Natural killer cell (primary cell): Measurements from ENCODE around the gene MYCN. TPM values are rescaled to one million over a fixed set of nuclear protein-coding genes. Genes with fewer than 3 reads are reported as not detected.

Experiments used
- ATAC-seq, 3 donors: fragments of 150-1000 bp in 2 of 3; fragments of 200-7000 bp in 1 of 3; cut with Tn5 transposase; 1 replicate in 1 of 3; 2 replicates in 2 of 3; pipeline ENCODE4 v1.10.0; 2021; ENCODE audit warnings: mild to moderate bottlenecking in 2 of 3, moderate library complexity in 2 of 3
- DNase-seq, 2 donors: peaks; one replicate each; pipeline versions ENCODE4 v3.0.0 to v3.0.0-alpha.2; 2013 to 2021; ENCODE audit warnings: mixed read lengths in 1 of 2
- H3K27ac ChIP-seq: one replicate; pipeline ENCODE4 v1.5.1; 2013; ENCODE audit warnings: mild to moderate bottlenecking, low read length
- H3K27me3 ChIP-seq: one replicate; pipeline ENCODE4 v1.6.1; 2013; ENCODE audit warnings: low read length; ENCODE audit not compliant: control insufficient read depth, insufficient read depth
- H3K36me3 ChIP-seq: one replicate; pipeline ENCODE4 v1.6.1; 2013; ENCODE audit warnings: low read length; ENCODE audit not compliant: control insufficient read depth, insufficient read depth
- H3K4me1 ChIP-seq: one replicate; pipeline ENCODE4 v1.6.1; 2013; ENCODE audit warnings: low read length; ENCODE audit not compliant: control insufficient read depth, insufficient read depth
- H3K4me3 ChIP-seq: one replicate; pipeline ENCODE4 v1.5.1; 2013; ENCODE audit warnings: low read length
- H3K9me3 ChIP-seq: one replicate; pipeline ENCODE4 v1.6.1; 2013; ENCODE audit warnings: low read length; ENCODE audit not compliant: control insufficient read depth, insufficient read depth
- H3K27ac Mint-ChIP-seq, 2 donors: one replicate each; pipeline ENCODE4 v1.8.0; 2022; ENCODE audit warnings: mild to moderate bottlenecking in 2 of 2, mixed read lengths in 2 of 2, moderate library complexity in 1 of 2
- H3K27me3 Mint-ChIP-seq, 2 donors: one replicate each; pipeline ENCODE4 v1.8.0; 2022; ENCODE audit warnings: low read depth in 2 of 2, mixed read lengths in 2 of 2
- H3K36me3 Mint-ChIP-seq: one replicate; pipeline ENCODE4 v1.8.0; 2022; ENCODE audit warnings: mixed read lengths
- H3K4me1 Mint-ChIP-seq, 2 donors: one replicate each; pipeline ENCODE4 v1.8.0; 2022; ENCODE audit warnings: mixed read lengths in 2 of 2
- H3K4me3 Mint-ChIP-seq: one replicate; pipeline ENCODE4 v1.8.0; 2022; ENCODE audit warnings: mild to moderate bottlenecking, moderate library complexity, mixed read lengths
- H3K9me3 Mint-ChIP-seq, 2 donors: one replicate each; pipeline ENCODE4 v1.8.0; 2022; ENCODE audit warnings: mixed read lengths in 2 of 2
- CTCF ChIP-seq: fragments of 200-600 bp; IDR thresholded peaks from one replicate; pipeline ENCODE4 v1.8.0; 2022; ENCODE audit warnings: antibody characterized with exemption
- WGBS: methylation state at CpG from one replicate; pipeline ENCODE4 v1.1.7; 2013; ENCODE audit warnings: missing lambda C conversion rate; ENCODE audit not compliant: insufficient coverage; 5-methylcytosine and 5-hydroxymethylcytosine counted together
- intact Hi-C: fragments of 100-400 bp; cut with micrococcal nuclease; formaldehyde crosslinking; loops from one replicate; pipeline ENCODE4 v1.14.2; 2022
- total RNA-seq, 4 donors: library from RNA; stranded (reverse); fragments of 120-200 nt in 1 of 4; gene quantifications; one replicate each; pipeline versions ENCODE4 v1.2.3 to v1.2.4, GENCODE V29; 2013 to 2022

MYCN gene
- total RNA-seq, 3 donors from 2014 or later (not counting 1 experiment from before 2014, with no cell fraction given) = 0.18 TPM; not detected in 2

GRCh38 chr2:15916336-15916735 lies 24.0 kb upstream of the MYCN start:
- H3K27me3 ChIP-seq = no peaks in the 10 kb centered on the region
- 95% methylated on average over 4 of the region's 4 CpGs for WGBS
- H3K9me3 Mint-ChIP-seq = no peaks in the 10 kb centered on the region
- intact Hi-C loops = no loop called here
- no peaks in the 10 kb centered on the region for H3K9me3 ChIP-seq
- TF ChIP-seq CTCF = no peak
- no peak for DNase-seq
- H3K27me3 Mint-ChIP-seq = peaks cover 0 to 3% of the 10 kb centered on the region in 2 donors
- H3K4me3 ChIP-seq = no peak overlapping the region
- H3K4me3 Mint-ChIP-seq = no peak overlapping the region
- no peaks in the 10 kb centered on the region for H3K4me1 ChIP-seq
- no peak for ATAC-seq
- no peaks in the 10 kb centered on the region for H3K4me1 Mint-ChIP-seq
- no peak overlapping the region for H3K27ac Mint-ChIP-seq
- H3K27ac ChIP-seq = no peak overlapping the region
- no peaks in the 10 kb centered on the region for H3K36me3 ChIP-seq
- H3K36me3 Mint-ChIP-seq = no peaks in the 10 kb centered on the region

- intact Hi-C loops = no loop called here
- Histone ChIP-seq H3K36me3 (no peaks in the 10 kb centered on the region), H3K27ac (no peak overlapping the region), H3K9me3 (no peaks in the 10 kb centered on the region), H3K4me3 (no peak overlapping the region), H3K4me1 (no peaks in the 10 kb centered on the region), H3K27me3 (no peaks in the 10 kb centered on the region)
- ATAC-seq (no peak), DNase-seq (no peak)
- no peak overlapping the region for H3K27ac Mint-ChIP-seq
- WGBS = 89% methylated on average over 9 of the region's 9 CpGs
- no peaks in the 10 kb centered on the region for H3K9me3 Mint-ChIP-seq
- H3K36me3 Mint-ChIP-seq = no peaks in the 10 kb centered on the region
- no peaks in the 10 kb centered on the region for H3K4me1 Mint-ChIP-seq
- TF ChIP-seq CTCF = no peak
- H3K4me3 Mint-ChIP-seq = no peak overlapping the region
- H3K27me3 Mint-ChIP-seq = peaks cover 0 to 5% of the 10 kb centered on the region in 2 donors
These were observed 21.5 kb upstream of the MYCN start for GRCh38 chr2:15918761-15919356.

GRCh38 chr2:15919716-15920434 lies 20.5 kb upstream of the MYCN start:
- no peaks in the 10 kb centered on the region for H3K4me1 Mint-ChIP-seq
- Histone ChIP-seq H3K27ac (no peak overlapping the region), H3K4me1 (no peaks in the 10 kb centered on the region), H3K27me3 (no peaks in the 10 kb centered on the region), H3K4me3 (no peak overlapping the region), H3K9me3 (no peaks in the 10 kb centered on the region), H3K36me3 (no peaks in the 10 kb centered on the region)
- no peak for ATAC-seq
- no peaks in the 10 kb centered on the region for H3K36me3 Mint-ChIP-seq
- WGBS = 83% methylated on average over 7 of the region's 7 CpGs
- H3K27ac Mint-ChIP-seq = no peak overlapping the region
- no peak for TF ChIP-seq CTCF
- peaks cover 0 to 3% of the 10 kb centered on the region in 2 donors for H3K27me3 Mint-ChIP-seq
- no peaks in the 10 kb centered on the region for H3K9me3 Mint-ChIP-seq
- no peak overlapping the region for H3K4me3 Mint-ChIP-seq
- DNase-seq = no peak
- intact Hi-C loops = no loop called here
